RWPE2 (cell line): ENCODE results near the gene RND2.

Experiments used
- ATAC-seq: fragments of 200-7000 bp; cut with Tn5 transposase; 3 replicates; pipeline ENCODE4 v1.9.1; 2021; ENCODE audit warnings: low read depth
- DNase-seq: peaks from one replicate; pipeline ENCODE4 v3.0.0-alpha.2; 2020; ENCODE audit warnings: low spot score
- H3K27ac ChIP-seq: fragments of 450-650 bp; 2 replicates; pipeline ENCODE4 v1.5.1; 2017; ENCODE audit warnings: mild to moderate bottlenecking; ENCODE audit not compliant: poor library complexity, severe bottlenecking
- H3K27me3 ChIP-seq: fragments of 250-450 bp; sonication (Bioruptor Pico); 2 replicates; pipeline ENCODE4 v1.5.1; 2021; ENCODE audit warnings: mild to moderate bottlenecking, moderate library complexity; ENCODE audit not compliant: insufficient read depth, poor library complexity, severe bottlenecking
- H3K36me3 ChIP-seq: fragments of 250-450 bp; sonication (Bioruptor Pico); 2 replicates; pipeline ENCODE4 v1.5.1; 2020; ENCODE audit warnings: low read depth, mild to moderate bottlenecking, moderate library complexity
- H3K4me1 ChIP-seq: fragments of 250-450 bp; sonication (Bioruptor Pico); 2 replicates; pipeline ENCODE4 v1.5.1; 2021; ENCODE audit warnings: mild to moderate bottlenecking, moderate library complexity; ENCODE audit not compliant: insufficient read depth, poor library complexity, severe bottlenecking
- H3K4me3 ChIP-seq: fragments of 250-450 bp; sonication (Bioruptor Pico); 2 replicates; pipeline ENCODE4 v1.5.1; 2021; ENCODE audit warnings: mild to moderate bottlenecking, moderate library complexity; ENCODE audit not compliant: severe bottlenecking
- H3K9me3 ChIP-seq: fragments of 250-450 bp; sonication (Bioruptor Pico); 2 replicates; pipeline ENCODE4 v1.5.1; 2021; ENCODE audit warnings: mild to moderate bottlenecking, moderate library complexity; ENCODE audit not compliant: severe bottlenecking
- CTCF ChIP-seq: fragments of 450-650 bp; IDR thresholded peaks from one replicate; pipeline ENCODE4 v1.5.1; 2017; ENCODE audit warnings: mild to moderate bottlenecking, moderate library complexity; ENCODE audit not compliant: poor library complexity, severe bottlenecking

The RND2 gene

DNA sequence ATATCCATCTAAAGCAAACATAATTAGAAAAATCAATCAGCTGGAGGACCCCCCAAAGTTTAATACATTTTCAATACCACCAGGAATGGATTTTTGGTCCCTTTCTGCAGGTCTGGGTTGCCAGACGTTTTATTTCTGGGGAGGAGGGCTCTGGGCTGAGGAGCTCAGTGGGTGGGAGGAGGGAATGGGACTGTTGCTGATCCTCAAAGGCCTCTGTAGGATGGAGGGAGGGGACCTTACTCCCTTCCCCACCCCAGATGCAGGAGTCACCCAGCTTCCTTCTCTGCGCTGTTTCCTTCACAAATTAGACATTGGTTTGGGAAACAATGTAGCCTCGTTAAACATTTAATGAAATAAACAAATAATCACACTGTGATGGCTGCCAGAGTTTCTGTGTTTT lies 6.6 kb downstream of the RND2 start:
- H3K4me3 ChIP-seq, result no peak overlapping the region

GRCh38 chr17:43033948-43034881 lies 9.2 kb downstream of the RND2 start:
- DNase-seq, result no peak
- Histone ChIP-seq H3K9me3 (no peaks in the 10 kb centered on the region), H3K27ac (no peak overlapping the region), H3K4me3 (no peak overlapping the region), H3K27me3 (no peaks in the 10 kb centered on the region), H3K36me3 (no peaks in the 10 kb centered on the region), H3K4me1 (no peaks in the 10 kb centered on the region)
- ATAC-seq, result 0 out of 3 replicates have a peak, but pooled peaks have one; percentile 24
- no peak for TF ChIP-seq CTCF

More for the DNA sequence above, 6.6 kb downstream of the RND2 start:
- Histone ChIP-seq H3K36me3 (no peaks in the 10 kb centered on the region), H3K27me3 (no peaks in the 10 kb centered on the region), H3K9me3 (no peaks in the 10 kb centered on the region), H3K27ac (no peak overlapping the region), H3K4me1 (no peaks in the 10 kb centered on the region)
- TF ChIP-seq CTCF, result no peak
- DNase-seq, result no peak
- no peak for ATAC-seq

DNA sequence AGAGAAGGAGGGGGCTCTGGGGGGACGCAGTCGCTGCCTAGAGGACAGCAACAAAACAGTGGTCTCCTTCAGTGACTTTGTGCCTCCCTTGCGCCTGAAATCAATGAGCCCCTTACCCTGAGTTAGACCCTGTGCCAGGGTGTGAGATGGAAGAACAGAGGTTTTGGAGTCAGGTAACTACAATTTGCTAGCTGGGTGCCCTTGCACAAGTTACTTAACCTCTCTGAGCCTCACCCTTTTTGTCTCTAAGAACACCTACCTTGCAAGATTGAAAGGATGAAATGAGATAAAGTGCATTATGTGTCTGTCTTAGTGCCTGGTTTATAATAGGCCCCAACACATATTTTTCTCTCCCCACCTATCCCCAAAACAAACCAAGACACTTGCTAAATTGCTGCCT lies 9.9 kb downstream of the RND2 start:
- Histone ChIP-seq H3K27me3 (no peaks in the 10 kb centered on the region), H3K36me3 (no peaks in the 10 kb centered on the region), H3K4me1 (no peaks in the 10 kb centered on the region), H3K27ac (no peak overlapping the region), H3K4me3 (no peak overlapping the region), H3K9me3 (no peaks in the 10 kb centered on the region)
- no peak for ATAC-seq
- DNase-seq, result no peak
- no peak for TF ChIP-seq CTCF

- DNase-seq (no peak), ATAC-seq (no peak)
- TF ChIP-seq CTCF, result no peak
- Histone ChIP-seq H3K9me3 (no peaks in the 10 kb centered on the region), H3K27ac (no peak overlapping the region), H3K36me3 (no peaks in the 10 kb centered on the region), H3K4me3 (no peak overlapping the region), H3K27me3 (no peaks in the 10 kb centered on the region), H3K4me1 (no peaks in the 10 kb centered on the region)
Observed at GRCh38 chr17:43039646-43040045, 14.6 kb downstream of the RND2 start.

DNA sequence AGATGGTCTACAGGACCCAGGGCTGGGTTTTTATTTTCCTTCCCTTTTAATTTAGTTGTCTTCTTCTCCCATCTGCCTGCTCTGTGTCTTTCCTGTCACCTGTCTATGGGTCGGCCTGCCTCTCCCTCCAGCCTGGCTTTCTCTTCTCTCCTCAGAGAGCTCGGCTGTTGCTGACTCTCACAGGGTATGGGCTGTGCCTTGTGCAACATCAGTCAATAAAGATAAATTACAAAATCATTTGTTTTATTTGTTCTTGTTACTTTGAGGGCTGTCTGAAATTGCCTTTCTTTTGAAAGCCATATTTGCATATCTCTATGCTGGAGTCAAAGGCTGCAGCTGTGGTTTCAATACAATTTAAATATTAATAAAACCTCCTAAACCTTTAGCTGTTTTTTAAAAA lies 15.6 kb downstream of the RND2 start:
- Histone ChIP-seq H3K9me3 (no peaks in the 10 kb centered on the region), H3K27ac (no peak overlapping the region), H3K27me3 (no peaks in the 10 kb centered on the region), H3K36me3 (peaks cover 8% of the 10 kb centered on the region), H3K4me1 (no peaks in the 10 kb centered on the region), H3K4me3 (no peak overlapping the region)
- TF ChIP-seq CTCF, result no peak
- no peak for ATAC-seq
- no peak for DNase-seq
